Cortex of kidney (tissue), 1 donor: ENCODE results near the gene FOXG1.

Experiments
- DNase-seq: peaks from one replicate; lab custom pipeline; 2025; lab: John Stamatoyannopoulos, UW

FOXG1 gene

GRCh38 chr14:28777471-28778137, 11.0 kb downstream of the FOXG1 start:
- DNase-seq: no peak

GRCh38 chr14:28778138-28779117, 11.8 kb downstream of the FOXG1 start:
- no peak for DNase-seq

DNA sequence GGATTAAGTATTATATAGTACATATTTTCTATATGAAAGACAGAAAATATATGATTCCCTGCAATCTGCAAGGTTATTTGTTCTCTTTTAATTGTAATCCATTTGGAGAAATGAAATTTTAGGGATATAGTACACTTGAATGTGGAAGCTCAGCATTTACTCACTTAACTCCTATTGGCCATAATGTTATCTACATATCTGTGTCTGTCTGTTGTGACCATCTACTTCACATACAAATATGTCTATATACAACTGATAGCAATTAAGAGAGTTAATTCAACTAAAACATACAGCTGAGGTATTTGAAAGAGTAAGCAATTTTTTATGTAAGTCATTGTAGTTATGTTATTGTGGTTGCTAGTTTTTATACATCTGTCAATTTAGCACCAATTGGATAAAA, 12.9 kb downstream of the FOXG1 start:
- DNase-seq: no peak

- no peak for DNase-seq
Measured at GRCh38 chr14:28780843-28781820, 14.5 kb downstream of the FOXG1 start.

- DNase-seq: no peak
Measured at GRCh38 chr14:28782301-28782700, 15.7 kb downstream of the FOXG1 start.

DNA sequence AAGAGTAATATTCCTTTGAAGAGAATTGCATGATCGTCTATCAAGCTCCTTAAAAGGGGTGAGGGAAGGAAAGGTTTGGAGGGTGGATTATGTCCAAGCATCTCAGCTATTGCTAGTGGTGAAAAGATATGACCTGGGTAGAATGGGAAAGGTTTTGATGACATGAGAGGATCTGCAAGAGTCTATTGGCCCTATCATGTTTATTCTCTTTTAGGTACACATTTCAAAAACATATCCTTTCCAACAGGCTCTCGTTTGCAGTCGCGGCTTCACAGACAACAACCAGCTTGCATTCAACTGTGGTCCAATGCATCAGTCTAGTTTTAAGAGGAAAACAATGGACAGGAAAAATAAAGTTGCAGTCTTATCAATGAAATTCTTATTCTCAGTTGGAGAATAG, 17.1 kb downstream of the FOXG1 start:
- no peak for DNase-seq

GRCh38 chr14:28784096-28785048, 17.8 kb downstream of the FOXG1 start:
- DNase-seq: no peak

DNA sequence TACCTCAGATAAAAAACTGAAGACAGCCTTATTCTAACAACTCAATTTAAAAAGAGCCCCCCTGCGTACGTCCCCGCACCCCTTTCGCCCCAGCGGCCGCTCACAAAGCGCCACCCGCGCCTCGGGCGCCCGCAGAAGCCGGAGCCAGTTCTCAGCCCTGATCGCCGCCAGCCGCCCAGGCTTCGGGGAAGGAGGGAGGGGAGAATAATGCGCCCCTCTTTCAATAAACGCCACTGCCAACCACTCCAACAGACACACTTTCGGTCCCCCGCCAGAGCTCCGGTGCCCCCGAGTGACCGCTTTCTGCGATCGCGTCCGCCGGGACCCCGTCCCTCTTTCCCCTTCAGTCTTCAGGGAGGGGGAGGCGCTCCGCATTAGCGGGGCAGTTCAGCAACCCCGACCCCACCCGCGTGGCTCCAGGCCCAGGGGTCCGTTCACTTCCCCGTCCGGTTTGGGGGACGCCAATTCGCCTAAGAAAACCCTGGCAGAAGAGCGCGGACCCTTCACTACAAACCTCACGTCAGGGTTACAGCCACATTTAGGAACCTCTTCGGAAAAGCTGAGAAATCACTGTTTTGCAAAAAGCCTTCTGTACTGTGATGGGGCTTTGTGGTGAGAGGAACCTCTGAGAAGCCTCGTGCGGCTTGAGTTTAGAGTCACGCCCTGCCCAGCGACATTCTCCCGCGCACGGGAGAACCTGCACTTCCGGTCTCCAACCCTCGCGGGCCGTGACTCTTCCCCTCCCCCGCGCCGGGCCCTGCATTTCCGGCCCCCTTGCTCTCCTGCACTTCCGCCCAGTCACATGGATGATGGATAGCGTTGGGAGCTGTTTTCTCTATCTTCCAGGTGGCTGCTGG, 18.7 kb downstream of the FOXG1 start:
- DNase-seq: no peak

- no peak for DNase-seq
Measured at GRCh38 chr14:28807518-28807917, 40.9 kb downstream of the FOXG1 start.

- DNase-seq: no peak
Measured at GRCh38 chr14:28813810-28814209, 47.2 kb downstream of the FOXG1 start.
